ENCODE results near the gene HMX1. TPM values are rescaled to one million over a fixed set of nuclear protein-coding genes. Genes with fewer than 3 reads are reported as not detected.

HMX1 gene
- total and polyA plus RNA-seq, 10 of the 15 experiments (the other 5 are each of a cell fraction or from before 2014, with no cell fraction given) = not detected

DNA sequence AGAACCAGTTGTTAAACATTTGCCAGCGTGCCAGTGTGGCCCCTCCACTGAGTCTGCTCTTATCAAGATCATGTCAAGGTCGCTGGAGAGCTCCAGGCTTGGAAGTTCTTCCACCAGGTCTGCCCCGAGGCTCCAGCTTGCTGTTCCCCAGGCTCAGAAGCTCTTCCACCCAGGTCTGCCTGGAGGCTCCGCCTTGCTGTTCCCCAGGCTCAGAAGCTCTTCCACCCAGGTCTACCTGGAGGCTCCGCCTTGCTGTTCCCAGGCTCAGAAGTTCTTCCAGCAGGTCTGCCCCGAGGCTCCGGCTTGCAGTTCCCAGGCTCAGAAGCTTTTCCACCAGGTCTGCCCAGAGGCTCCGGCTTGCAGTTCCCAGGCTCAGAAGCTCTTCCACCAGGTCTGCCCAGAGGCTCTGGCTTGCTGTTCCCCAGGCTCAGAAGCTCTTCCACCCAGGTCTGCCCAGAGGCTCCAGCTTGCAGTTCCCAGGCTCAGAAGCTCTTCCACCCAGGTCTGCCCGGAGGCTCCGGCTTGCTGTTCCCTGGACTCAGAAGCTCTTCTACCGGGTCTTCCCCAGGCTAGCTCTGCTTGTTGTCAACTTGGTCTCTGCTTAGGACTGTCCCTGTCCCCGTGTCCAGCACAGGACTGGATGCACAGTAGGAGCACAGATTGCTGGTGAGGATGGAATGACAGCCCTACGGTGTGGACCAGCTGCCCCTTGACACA is 54.4 kb downstream of the HMX1 start (continued):
- TF ChIP-seq ZSCAN29 (IDR thresholded peaks at IDR 0.05) (no peak), SPI1 (IDR thresholded peaks at IDR 0.05; ENCODE audit: borderline replicate concordance, insufficient read depth, low read depth, low read length) (no peak), EP300 (IDR thresholded peaks at IDR 0.05; ENCODE audit: borderline replicate concordance in 1 of 2, control insufficient read depth in 1 of 2, low read depth in 2 of 2, low read length in 2 of 2) (no peak)
- TF ChIP-seq, protein P1, sequence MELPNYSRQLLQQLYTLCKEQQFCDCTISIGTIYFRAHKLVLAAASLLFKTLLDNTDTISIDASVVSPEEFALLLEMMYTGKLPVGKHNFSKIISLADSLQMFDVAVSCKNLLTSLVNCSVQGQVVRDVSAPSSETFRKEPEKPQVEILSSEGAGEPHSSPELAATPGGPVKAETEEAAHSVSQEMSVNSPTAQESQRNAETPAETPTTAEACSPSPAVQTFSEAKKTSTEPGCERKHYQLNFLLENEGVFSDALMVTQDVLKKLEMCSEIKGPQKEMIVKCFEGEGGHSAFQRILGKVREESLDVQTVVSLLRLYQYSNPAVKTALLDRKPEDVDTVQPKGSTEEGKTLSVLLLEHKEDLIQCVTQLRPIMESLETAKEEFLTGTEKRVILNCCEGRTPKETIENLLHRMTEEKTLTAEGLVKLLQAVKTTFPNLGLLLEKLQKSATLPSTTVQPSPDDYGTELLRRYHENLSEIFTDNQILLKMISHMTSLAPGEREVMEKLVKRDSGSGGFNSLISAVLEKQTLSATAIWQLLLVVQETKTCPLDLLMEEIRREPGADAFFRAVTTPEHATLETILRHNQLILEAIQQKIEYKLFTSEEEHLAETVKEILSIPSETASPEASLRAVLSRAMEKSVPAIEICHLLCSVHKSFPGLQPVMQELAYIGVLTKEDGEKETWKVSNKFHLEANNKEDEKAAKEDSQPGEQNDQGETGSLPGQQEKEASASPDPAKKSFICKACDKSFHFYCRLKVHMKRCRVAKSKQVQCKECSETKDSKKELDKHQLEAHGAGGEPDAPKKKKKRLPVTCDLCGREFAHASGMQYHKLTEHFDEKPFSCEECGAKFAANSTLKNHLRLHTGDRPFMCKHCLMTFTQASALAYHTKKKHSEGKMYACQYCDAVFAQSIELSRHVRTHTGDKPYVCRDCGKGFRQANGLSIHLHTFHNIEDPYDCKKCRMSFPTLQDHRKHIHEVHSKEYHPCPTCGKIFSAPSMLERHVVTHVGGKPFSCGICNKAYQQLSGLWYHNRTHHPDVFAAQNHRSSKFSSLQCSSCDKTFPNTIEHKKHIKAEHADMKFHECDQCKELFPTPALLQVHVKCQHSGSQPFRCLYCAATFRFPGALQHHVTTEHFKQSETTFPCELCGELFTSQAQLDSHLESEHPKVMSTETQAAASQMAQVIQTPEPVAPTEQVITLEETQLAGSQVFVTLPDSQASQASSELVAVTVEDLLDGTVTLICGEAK (IDR thresholded peaks at IDR 0.05; ENCODE audit: borderline replicate concordance) = no peak
- TF ChIP-seq, protein P2, sequence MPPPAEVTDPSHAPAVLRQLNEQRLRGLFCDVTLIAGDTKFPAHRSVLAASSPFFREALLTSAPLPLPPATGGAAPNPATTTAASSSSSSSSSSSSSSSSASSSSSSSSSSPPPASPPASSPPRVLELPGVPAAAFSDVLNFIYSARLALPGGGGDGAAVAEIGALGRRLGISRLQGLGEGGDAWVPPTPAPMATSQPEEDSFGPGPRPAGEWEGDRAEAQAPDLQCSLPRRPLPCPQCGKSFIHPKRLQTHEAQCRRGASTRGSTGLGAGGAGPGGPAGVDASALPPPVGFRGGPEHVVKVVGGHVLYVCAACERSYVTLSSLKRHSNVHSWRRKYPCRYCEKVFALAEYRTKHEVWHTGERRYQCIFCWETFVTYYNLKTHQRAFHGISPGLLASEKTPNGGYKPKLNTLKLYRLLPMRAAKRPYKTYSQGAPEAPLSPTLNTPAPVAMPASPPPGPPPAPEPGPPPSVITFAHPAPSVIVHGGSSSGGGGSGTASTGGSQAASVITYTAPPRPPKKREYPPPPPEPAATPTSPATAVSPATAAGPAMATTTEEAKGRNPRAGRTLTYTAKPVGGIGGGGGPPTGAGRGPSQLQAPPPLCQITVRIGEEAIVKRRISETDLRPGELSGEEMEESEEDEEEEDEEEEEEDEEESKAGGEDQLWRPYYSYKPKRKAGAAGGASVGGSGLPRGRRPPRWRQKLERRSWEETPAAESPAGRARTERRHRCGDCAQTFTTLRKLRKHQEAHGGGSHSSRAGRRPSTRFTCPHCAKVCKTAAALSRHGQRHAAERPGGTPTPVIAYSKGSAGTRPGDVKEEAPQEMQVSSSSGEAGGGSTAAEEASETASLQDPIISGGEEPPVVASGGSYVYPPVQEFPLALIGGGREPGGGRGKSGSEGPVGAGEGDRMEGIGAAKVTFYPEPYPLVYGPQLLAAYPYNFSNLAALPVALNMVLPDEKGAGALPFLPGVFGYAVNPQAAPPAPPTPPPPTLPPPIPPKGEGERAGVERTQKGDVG (CRISPR knock-in tag; IDR thresholded peaks at IDR 0.05) = no peak
